Activated CD8-positive, alpha-beta memory T cell treated with anti-CD3 and anti-CD28 coated beads, Interleukin-2, amount 50 U/mL, for 1 hour (primary cell): ENCODE measurements around the gene TAS2R41.
"Not testable (repeated sequence)": the region's sequence is repeated elsewhere in the genome, so short reads cannot be mapped to it uniquely, and the experiment has no call there.

ENCODE experiments used
- DNase-seq: peaks from one replicate; pipeline ENCODE4 v3.0.0-alpha.2; 2020; ENCODE audit errors: extremely low read depth

TAS2R41 gene

GRCh38 chr7:143518941-143519340 lies 41.3 kb downstream of the TAS2R41 start:
- no peak for DNase-seq

- no peak for DNase-seq
Observed at GRCh38 chr7:143519411-143520131, 41.9 kb downstream of the TAS2R41 start.

- DNase-seq, result not testable (repeated sequence)
Observed at GRCh38 chr7:143522309-143522916, 44.7 kb downstream of the TAS2R41 start.
